C4-2B (cell line): ENCODE measurements around the gene TNIP3.

Source experiments
- H3K27ac ChIP-seq: fragments of 450-650 bp; 2 replicates; pipeline ENCODE4 v1.5.1; 2017
- CTCF ChIP-seq: fragments of 450-650 bp; conservative IDR thresholded peaks from 2 replicates; pipeline ENCODE4 v1.5.1; 2017; ENCODE audit warnings: mild to moderate bottlenecking
- ZFX ChIP-seq: fragments of 450-650 bp; IDR thresholded peaks from 2 replicates; pipeline ENCODE4 v1.6.1; 2017

The TNIP3 gene

GRCh38 chr4:121187206-121187605 lies 23.1 kb upstream of the TNIP3 start:
- H3K27ac ChIP-seq = no peak overlapping the region

GRCh38 chr4:121185960-121186359 lies 21.8 kb upstream of the TNIP3 start:
- no peak overlapping the region for H3K27ac ChIP-seq
- TF ChIP-seq CTCF (no peak), ZFX (no peak)

More at GRCh38 chr4:121187206-121187605, 23.1 kb upstream of the TNIP3 start:
- TF ChIP-seq ZFX (no peak), CTCF (no peak)

- TF ChIP-seq ZFX (no peak), CTCF (no peak)
- no peak overlapping the region for H3K27ac ChIP-seq
These were observed 19.9 kb upstream of the TNIP3 start for GRCh38 chr4:121183989-121184388.

- no peak overlapping the region for H3K27ac ChIP-seq
- TF ChIP-seq ZFX = no peak
These were observed 19.2 kb upstream of the TNIP3 start for GRCh38 chr4:121183361-121183760.

GRCh38 chr4:121182296-121182695 lies 18.2 kb upstream of the TNIP3 start:
- TF ChIP-seq CTCF (no peak), ZFX (no peak)
- no peak overlapping the region for H3K27ac ChIP-seq

GRCh38 chr4:121181493-121181892 lies 17.4 kb upstream of the TNIP3 start:
- TF ChIP-seq CTCF (no peak), ZFX (no peak)
- H3K27ac ChIP-seq = no peak overlapping the region

GRCh38 chr4:121180558-121180957 lies 16.4 kb upstream of the TNIP3 start:
- H3K27ac ChIP-seq = no peak overlapping the region
- TF ChIP-seq CTCF (no peak), ZFX (no peak)

GRCh38 chr4:121177246-121178137 lies 13.4 kb upstream of the TNIP3 start:
- H3K27ac ChIP-seq = no peak overlapping the region
- TF ChIP-seq CTCF (no peak), ZFX (no peak)
